ENCODE data around the gene CDKN2D.

The CDKN2D gene

DNA sequence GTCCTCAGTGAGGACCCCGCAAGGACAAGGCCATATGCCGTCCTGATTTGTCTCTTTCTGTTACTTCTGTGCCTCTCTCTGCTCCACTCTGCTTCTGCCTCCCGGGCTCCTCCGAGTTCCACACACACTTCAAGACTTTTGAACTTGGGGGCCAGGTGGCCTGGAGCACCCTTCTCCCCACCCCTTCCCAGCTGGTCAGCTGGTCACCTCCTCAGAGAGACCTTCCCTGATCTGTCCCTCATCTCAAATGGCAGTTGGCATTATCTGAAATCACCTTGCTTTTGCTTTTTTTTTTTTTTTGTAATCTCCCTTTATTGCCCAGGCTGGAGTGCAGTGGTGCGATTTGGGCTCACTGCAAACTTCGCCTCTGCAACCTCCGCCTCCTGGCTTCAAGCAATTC is 49.4 kb downstream of the CDKN2D start:
- no peak for DNase-seq

GRCh38 chr19:10518444-10519361 is 50.1 kb downstream of the CDKN2D start:
- no peak for DNase-seq

GRCh38 chr19:10517760-10518443 is 50.9 kb downstream of the CDKN2D start:
- no peak for DNase-seq

- DNase-seq, result no peak
Measured at GRCh38 chr19:10517361-10517759, 51.4 kb downstream of the CDKN2D start, which contains the start of gene S1PR5. Gene S1PR5 (minus strand): TSS chr19:10517447. CDS start chr19:10515011, 2,436 bp downstream.

DNA sequence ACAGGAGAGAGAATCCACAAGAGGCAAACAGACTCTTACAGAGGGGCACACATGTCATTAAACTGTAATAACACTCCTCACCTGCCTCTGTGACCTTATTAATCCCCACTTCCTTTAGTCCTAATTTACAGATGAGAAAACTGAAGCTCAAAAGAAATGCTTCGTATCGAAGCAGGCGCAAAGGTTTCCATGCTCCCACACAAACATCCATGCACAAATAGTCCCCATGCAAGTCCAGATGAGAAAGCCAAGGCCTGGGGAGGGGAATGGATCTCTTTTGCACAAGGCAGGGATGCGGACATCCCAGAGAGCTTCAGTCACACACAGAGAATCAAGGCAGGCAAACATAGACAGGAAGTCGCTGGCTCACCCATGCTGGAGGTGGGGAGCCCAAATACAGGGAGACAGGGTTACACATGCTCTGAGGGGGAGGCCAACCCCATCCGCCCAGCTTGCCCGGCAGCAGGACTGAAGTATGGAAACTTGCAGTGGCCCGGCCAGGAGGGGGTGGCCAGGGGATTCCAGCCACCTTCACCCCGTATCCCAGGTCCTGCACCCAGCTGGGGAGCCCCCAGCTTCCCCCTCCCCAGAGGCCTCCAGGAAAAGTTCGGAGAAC is 52.0 kb downstream of the CDKN2D start:
- DNase-seq, result no peak

All from T1000 (cell line).